ENCODE measurements around the gene CACNA2D2. TPM values are rescaled to one million over a fixed set of nuclear protein-coding genes. Genes with fewer than 3 reads are reported as not detected.

Gene CACNA2D2
- total RNA-seq, 1 experiment from 2014 or later, result 27.7 TPM

DNA sequence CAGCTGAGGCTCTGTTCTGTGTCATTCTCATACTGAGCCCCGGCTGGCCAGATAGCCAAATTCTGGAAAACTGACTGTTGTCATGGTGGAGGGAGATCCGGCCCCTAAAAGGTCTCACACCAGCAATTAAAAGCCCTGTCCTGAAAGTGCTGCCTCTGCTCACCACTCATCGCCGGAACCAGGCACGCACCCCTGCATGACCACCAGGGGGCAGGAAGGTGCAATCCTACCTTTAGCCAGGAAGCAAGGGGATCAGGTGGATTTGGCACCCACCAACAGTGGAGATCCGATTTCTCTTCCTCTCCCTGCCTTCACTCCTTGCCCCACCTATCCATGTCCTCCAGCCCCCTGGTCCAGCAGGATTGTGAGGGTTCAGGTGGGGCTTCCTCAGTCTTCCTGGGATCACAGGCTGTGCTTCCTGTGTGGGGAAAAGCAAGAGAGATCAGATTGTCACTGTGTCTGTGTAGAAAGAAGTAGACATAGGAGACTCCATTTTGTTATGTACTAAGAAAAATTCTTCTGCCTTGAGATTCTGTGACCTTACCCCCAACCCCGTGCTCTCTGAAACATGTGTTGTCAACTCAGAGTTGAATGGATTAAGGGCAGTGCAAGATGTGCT is 16.1 kb upstream of the CACNA2D2 start:
- Histone ChIP-seq H2BK12ac (ENCODE audit: insufficient read length, low read depth, low read length) (no peak overlapping the region), H3K23me2 (ENCODE audit: insufficient read length, low read depth, low read length, poor library complexity, severe bottlenecking) (peaks cover 6% of the 10 kb centered on the region), H3K4me1 (ENCODE audit: insufficient read depth, low read length) (peaks cover 18% of the 10 kb centered on the region; the same call in 1 of the 2 replicates), H2BK5ac (ENCODE audit: insufficient read length, low read length) (no peak overlapping the region), H3T11ph (ENCODE audit: low read length) (no peak overlapping the region), H2AK5ac (ENCODE audit: insufficient read length, low read length) (no peak overlapping the region), H3K27me3 (ENCODE audit: insufficient read depth, low read length) (no peaks in the 10 kb centered on the region), H4K8ac (replicated peaks; ENCODE audit: insufficient read length, low read depth, low read length) (no peak overlapping the region), H3K23ac (ENCODE audit: insufficient read length, low read depth, low read length) (no peak overlapping the region), H3K9me3 (ENCODE audit: control insufficient read depth, low read depth, low read length) (no peaks in the 10 kb centered on the region), H4K20me1 (ENCODE audit: control insufficient read depth, insufficient read depth, insufficient read length) (peaks cover 2% of the 10 kb centered on the region), H3K27ac (ENCODE audit: insufficient read length, low read depth, low read length) (no peak overlapping the region), H3K18ac (ENCODE audit: insufficient read length, low read depth, low read length) (no peak overlapping the region), H2AFZ (ENCODE audit: low read length) (no peak overlapping the region), H3K79me2 (ENCODE audit: insufficient read depth, low read length) (no peaks in the 10 kb centered on the region), H3K56ac (ENCODE audit: insufficient read length, low read depth, low read length) (no peak overlapping the region), H4K5ac (ENCODE audit: insufficient read length, low read depth, low read length) (no peak overlapping the region), H3K4me2 (ENCODE audit: insufficient read depth, insufficient read length, low read length) (no peak overlapping the region), H3K79me1 (ENCODE audit: insufficient read depth, low read depth, low read length, poor library complexity, severe bottlenecking) (no peaks in the 10 kb centered on the region), H2BK15ac (ENCODE audit: low read depth, low read length) (no peak overlapping the region), H3K9ac (ENCODE audit: extremely low read depth, insufficient read length, low read length) (no peak overlapping the region), H4K91ac (ENCODE audit: insufficient read length, low read depth, low read length) (no peak overlapping the region), H2BK120ac (ENCODE audit: low read depth, low read length, poor library complexity, severe bottlenecking) (no peak overlapping the region), H3K4ac (ENCODE audit: low read depth, low read length) (no peak overlapping the region), H3K14ac (ENCODE audit: insufficient read depth, low read length) (peak overlapping the region; percentile 67; the same call in 1 of the 2 replicates), H2BK20ac (ENCODE audit: low read depth, low read length, poor library complexity, severe bottlenecking) (no peak overlapping the region)
- peak; percentile 92 for DNase-seq
- WGBS (ENCODE audit: extremely low coverage, insufficient read length, low lambda C conversion rate), result no CpG with 5 or more reads among the region's 7 CpGs
- Mint-ChIP-seq H3K4me1 (peaks cover 88 to 89% of the 10 kb centered on the region in 2 experiments), H3K36me3 (ENCODE audit: insufficient read depth in 1 of 3, low read depth in 3 of 3) (no peaks in the 10 kb centered on the region), H3K4me3 (no peak overlapping the region; a peak in 1 of 5 replicates), H3K9me3 (no peaks in the 10 kb centered on the region), H3K27me3 (ENCODE audit: low read depth) (peaks cover 2% of the 10 kb centered on the region; the same call in 1 of the 2 replicates), H3K27ac (peak overlapping the region in 2 of 3 experiments; percentile 94; a peak in 4 of 7 replicates)
- TF ChIP-seq, protein P1, sequence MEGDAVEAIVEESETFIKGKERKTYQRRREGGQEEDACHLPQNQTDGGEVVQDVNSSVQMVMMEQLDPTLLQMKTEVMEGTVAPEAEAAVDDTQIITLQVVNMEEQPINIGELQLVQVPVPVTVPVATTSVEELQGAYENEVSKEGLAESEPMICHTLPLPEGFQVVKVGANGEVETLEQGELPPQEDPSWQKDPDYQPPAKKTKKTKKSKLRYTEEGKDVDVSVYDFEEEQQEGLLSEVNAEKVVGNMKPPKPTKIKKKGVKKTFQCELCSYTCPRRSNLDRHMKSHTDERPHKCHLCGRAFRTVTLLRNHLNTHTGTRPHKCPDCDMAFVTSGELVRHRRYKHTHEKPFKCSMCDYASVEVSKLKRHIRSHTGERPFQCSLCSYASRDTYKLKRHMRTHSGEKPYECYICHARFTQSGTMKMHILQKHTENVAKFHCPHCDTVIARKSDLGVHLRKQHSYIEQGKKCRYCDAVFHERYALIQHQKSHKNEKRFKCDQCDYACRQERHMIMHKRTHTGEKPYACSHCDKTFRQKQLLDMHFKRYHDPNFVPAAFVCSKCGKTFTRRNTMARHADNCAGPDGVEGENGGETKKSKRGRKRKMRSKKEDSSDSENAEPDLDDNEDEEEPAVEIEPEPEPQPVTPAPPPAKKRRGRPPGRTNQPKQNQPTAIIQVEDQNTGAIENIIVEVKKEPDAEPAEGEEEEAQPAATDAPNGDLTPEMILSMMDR (conservative IDR thresholded peaks at IDR 0.05), result peak; percentile 96
